ENCODE results near the gene DGKI.
A peak's percentile ranks its signal among the peaks of the same experiment; 100 is the strongest.

The DGKI gene

GRCh38 chr7:137519181-137519691 lies 327.5 kb downstream of the DGKI start:
- H3K4me3 ChIP-seq (ENCODE audit: low read length) = no peak overlapping the region
- DNase-seq (ENCODE audit: low read depth) = no peak
- no peak for TF ChIP-seq CTCF (conservative IDR thresholded peaks at IDR 0.05; ENCODE audit: low read length)

GRCh38 chr7:137513091-137513490 lies 333.7 kb downstream of the DGKI start:
- no peak overlapping the region for H3K4me3 ChIP-seq (ENCODE audit: low read length)
- no peak for DNase-seq (ENCODE audit: low read depth)
- no peak for TF ChIP-seq CTCF (conservative IDR thresholded peaks at IDR 0.05; ENCODE audit: low read length)

- no peak for TF ChIP-seq CTCF (conservative IDR thresholded peaks at IDR 0.05; ENCODE audit: low read length)
- DNase-seq (ENCODE audit: low read depth) = no peak
- H3K4me3 ChIP-seq (ENCODE audit: low read length) = no peak overlapping the region
These were observed 339.7 kb downstream of the DGKI start for GRCh38 chr7:137507096-137507495.

- no peak overlapping the region for H3K4me3 ChIP-seq (ENCODE audit: low read length)
- no peak for DNase-seq (ENCODE audit: low read depth)
- TF ChIP-seq CTCF (conservative IDR thresholded peaks at IDR 0.05; ENCODE audit: low read length) = no peak
These were observed 340.7 kb downstream of the DGKI start for GRCh38 chr7:137506031-137506430.

GRCh38 chr7:137501562-137501961 lies 345.2 kb downstream of the DGKI start:
- no peak overlapping the region for H3K4me3 ChIP-seq (ENCODE audit: low read length)
- TF ChIP-seq CTCF (conservative IDR thresholded peaks at IDR 0.05; ENCODE audit: low read length) = no peak

GRCh38 chr7:137492889-137493288 lies 353.9 kb downstream of the DGKI start:
- TF ChIP-seq CTCF (conservative IDR thresholded peaks at IDR 0.05; ENCODE audit: low read length) = no peak
- no peak for DNase-seq (ENCODE audit: low read depth)
- no peak overlapping the region for H3K4me3 ChIP-seq (ENCODE audit: low read length)

More at GRCh38 chr7:137501562-137501961, 345.2 kb downstream of the DGKI start:
- peak; percentile 62 for DNase-seq (ENCODE audit: low read depth)

- TF ChIP-seq CTCF (conservative IDR thresholded peaks at IDR 0.05; ENCODE audit: low read length) = no peak
- no peak overlapping the region for H3K4me3 ChIP-seq (ENCODE audit: low read length)
- DNase-seq (ENCODE audit: low read depth) = no peak
These were observed 356.9 kb downstream of the DGKI start for GRCh38 chr7:137489880-137490279.
